Measurements from ENCODE around the gene SLC7A1. TPM values are rescaled to one million over a fixed set of nuclear protein-coding genes. Genes with fewer than 3 reads are reported as not detected.

Gene SLC7A1
- total RNA-seq, 1 donor = 28.1 TPM

DNA sequence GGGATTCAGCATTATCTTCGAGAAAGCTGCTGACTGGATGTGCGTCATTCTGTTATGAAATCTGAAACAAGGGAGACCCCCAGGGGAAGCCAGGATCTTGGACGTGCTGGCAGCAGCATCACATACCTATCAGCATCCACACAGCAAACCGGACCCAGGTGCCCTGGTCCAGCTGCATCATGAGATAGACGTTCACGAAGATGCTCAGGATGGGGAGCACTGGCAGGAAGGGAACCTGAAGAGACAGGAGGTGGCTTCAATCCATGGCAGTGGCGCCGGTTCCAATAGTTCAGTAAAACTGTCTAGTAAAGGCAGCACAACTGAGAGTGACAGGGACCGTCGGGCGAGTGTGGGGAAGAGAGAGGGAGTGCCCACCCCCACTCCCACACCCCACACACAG lies 79.5 kb downstream of the SLC7A1 start:
- no peak for DNase-seq (ENCODE audit: low read depth)
- H3K4me3 ChIP-seq (ENCODE audit: low read depth, low read length) = no peak overlapping the region
- TF ChIP-seq, protein P1, sequence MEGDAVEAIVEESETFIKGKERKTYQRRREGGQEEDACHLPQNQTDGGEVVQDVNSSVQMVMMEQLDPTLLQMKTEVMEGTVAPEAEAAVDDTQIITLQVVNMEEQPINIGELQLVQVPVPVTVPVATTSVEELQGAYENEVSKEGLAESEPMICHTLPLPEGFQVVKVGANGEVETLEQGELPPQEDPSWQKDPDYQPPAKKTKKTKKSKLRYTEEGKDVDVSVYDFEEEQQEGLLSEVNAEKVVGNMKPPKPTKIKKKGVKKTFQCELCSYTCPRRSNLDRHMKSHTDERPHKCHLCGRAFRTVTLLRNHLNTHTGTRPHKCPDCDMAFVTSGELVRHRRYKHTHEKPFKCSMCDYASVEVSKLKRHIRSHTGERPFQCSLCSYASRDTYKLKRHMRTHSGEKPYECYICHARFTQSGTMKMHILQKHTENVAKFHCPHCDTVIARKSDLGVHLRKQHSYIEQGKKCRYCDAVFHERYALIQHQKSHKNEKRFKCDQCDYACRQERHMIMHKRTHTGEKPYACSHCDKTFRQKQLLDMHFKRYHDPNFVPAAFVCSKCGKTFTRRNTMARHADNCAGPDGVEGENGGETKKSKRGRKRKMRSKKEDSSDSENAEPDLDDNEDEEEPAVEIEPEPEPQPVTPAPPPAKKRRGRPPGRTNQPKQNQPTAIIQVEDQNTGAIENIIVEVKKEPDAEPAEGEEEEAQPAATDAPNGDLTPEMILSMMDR (IDR thresholded peaks at IDR 0.05; ENCODE audit: insufficient read depth, low read depth, low read length) = no peak

DNA sequence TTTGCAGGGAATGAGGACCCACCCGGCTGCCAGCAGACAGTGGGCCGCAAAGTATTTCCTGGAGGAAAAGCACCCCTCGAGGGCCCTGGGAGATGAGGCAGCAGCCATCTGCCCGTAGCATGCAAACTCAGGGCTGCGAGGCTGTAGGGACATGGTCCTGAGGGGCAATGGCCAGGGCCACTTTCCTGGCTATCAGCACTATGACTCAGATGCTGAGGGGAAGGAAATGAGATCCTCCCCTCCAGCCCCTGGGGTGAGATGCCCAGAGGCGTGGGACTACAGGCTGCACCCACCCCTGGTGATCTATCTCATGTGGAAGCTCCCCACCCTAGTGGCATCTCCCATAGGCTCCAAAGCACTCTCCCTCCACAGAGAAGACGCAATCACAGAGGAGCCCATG lies 80.1 kb downstream of the SLC7A1 start:
- H3K4me3 ChIP-seq (ENCODE audit: low read depth, low read length) = no peak overlapping the region
- no peak for DNase-seq (ENCODE audit: low read depth)
- TF ChIP-seq, protein P1 (IDR thresholded peaks at IDR 0.05; ENCODE audit: insufficient read depth, low read depth, low read length) = no peak

DNA sequence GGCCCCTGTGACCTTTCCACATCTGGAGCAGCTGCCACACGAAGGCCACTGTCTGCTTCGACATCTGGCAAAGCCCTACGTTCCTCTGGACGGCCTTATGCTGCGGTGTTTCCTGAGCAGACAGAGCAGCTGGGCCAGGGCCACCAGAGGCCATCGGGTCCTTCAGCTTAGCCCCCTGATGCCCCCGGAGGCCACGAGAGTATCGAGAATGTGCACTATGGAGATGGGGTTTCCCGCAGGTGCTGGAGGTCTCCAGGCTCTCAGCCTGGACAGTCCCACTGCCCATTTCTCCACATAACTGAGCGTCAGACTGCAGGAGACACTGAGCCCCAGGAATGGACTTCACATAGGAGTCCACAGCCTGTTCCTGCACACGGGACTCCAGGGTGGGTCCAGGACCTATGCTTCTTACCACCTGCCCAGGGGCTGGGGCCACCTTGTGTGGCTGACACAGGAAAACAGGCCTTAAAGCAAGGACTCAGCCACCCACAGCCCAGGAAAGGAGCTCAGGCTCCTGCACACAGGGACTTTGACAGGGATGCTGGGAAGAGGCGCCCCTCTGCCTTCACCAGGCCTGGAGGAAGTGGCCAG lies 80.7 kb downstream of the SLC7A1 start:
- TF ChIP-seq, protein P1 (IDR thresholded peaks at IDR 0.05; ENCODE audit: insufficient read depth, low read depth, low read length) = no peak
- DNase-seq (ENCODE audit: low read depth) = no peak
- H3K4me3 ChIP-seq (ENCODE audit: low read depth, low read length) = no peak overlapping the region

- TF ChIP-seq, protein P1 (IDR thresholded peaks at IDR 0.05; ENCODE audit: insufficient read depth, low read depth, low read length) = no peak
- no peak for DNase-seq (ENCODE audit: low read depth)
- H3K4me3 ChIP-seq (ENCODE audit: low read depth, low read length) = no peak overlapping the region
Observed at GRCh38 chr13:29513981-29514719, 81.3 kb downstream of the SLC7A1 start.

DNA sequence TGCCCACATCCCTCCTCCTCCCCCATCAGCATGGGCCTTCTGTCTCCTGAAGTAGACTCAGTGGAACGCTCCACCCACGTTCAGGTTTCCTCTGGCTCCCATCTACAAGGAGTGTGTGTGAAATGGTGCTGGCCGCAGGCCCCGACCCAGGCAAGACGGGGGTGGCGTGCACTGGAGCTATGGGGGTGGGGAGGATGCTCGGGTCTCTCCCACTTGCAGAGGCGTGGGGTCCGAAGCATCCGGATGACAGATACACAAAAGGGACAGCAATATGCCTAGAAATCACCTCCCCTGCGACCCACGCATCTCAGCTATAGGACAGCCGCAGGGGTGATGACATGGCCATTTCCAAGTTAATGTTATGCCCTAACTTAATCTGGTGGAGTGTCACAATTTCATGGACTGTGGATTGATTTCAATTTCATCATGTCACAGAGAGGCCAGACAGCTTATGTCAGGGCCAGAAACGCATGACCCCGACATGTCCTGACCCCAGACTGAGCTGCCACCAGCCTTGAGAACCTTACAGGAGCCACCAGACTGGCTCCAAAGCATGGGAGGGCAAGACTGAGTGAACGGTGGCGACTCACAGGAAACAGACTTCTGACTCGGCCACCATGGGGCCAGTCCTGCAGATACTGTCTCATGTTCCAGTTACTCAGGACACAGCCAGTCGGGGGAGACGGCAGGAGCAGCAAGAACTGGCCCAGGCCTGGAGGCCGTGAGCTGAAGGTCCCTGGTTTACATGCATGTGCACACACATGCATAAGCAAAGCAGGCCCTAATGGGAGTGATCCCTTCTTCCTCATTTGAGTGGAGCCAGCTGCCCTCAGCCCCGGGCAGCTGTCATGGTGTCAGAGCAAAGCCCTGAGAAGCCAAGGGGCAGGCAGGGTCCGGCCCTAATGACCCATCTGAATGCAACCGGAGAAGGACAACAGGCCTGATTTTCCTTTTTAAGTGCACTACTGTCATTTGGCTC lies 82.2 kb downstream of the SLC7A1 start:
- no peak overlapping the region for H3K4me3 ChIP-seq (ENCODE audit: low read depth, low read length)
- no peak for DNase-seq (ENCODE audit: low read depth)
- TF ChIP-seq, protein P1 (IDR thresholded peaks at IDR 0.05; ENCODE audit: insufficient read depth, low read depth, low read length) = no peak

GRCh38 chr13:29511980-29512379 lies 83.5 kb downstream of the SLC7A1 start:
- DNase-seq (ENCODE audit: low read depth) = peak; percentile 85
- no peak overlapping the region for H3K4me3 ChIP-seq (ENCODE audit: low read depth, low read length)
- TF ChIP-seq, protein P1 (IDR thresholded peaks at IDR 0.05; ENCODE audit: insufficient read depth, low read depth, low read length) = no peak

All from fibroblast of villous mesenchyme (primary cell).